EL (cell line): ENCODE measurements around the gene CDHR1.

Experiments used
- DNase-seq: peaks from one replicate; pipeline ENCODE4 v3.0.0-alpha.2; 2016

The CDHR1 gene

GRCh38 chr10:84201682-84202081 is 7.3 kb downstream of the CDHR1 start:
- DNase-seq, result no peak

- DNase-seq, result no peak
Observed at GRCh38 chr10:84202349-84202748, 8.0 kb downstream of the CDHR1 start.

GRCh38 chr10:84204122-84204521 is 9.8 kb downstream of the CDHR1 start:
- DNase-seq, result no peak

GRCh38 chr10:84204610-84205009 is 10.3 kb downstream of the CDHR1 start:
- DNase-seq, result no peak

GRCh38 chr10:84205049-84205852 is 10.9 kb downstream of the CDHR1 start:
- peak; percentile 51 for DNase-seq

- DNase-seq, result no peak
Observed at GRCh38 chr10:84205853-84206525, 11.7 kb downstream of the CDHR1 start.

- DNase-seq, result no peak
Observed at GRCh38 chr10:84208023-84208422, 13.7 kb downstream of the CDHR1 start.

GRCh38 chr10:84211566-84211965 is 17.2 kb downstream of the CDHR1 start:
- no peak for DNase-seq

- DNase-seq, result no peak
Observed at GRCh38 chr10:84212014-84212413, 17.7 kb downstream of the CDHR1 start.

- DNase-seq, result no peak
Observed at GRCh38 chr10:84213076-84213475, 18.7 kb downstream of the CDHR1 start.

GRCh38 chr10:84214046-84214572 is 19.8 kb downstream of the CDHR1 start:
- DNase-seq, result no peak

GRCh38 chr10:84214612-84215235 is 20.4 kb downstream of the CDHR1 start:
- peak; percentile 11 for DNase-seq

GRCh38 chr10:84216834-84217233 is 22.5 kb downstream of the CDHR1 start:
- DNase-seq, result no peak

GRCh38 chr10:84217746-84218145 is 23.4 kb downstream of the CDHR1 start:
- DNase-seq, result no peak

- no peak for DNase-seq
Observed at GRCh38 chr10:84221916-84222315, 27.6 kb downstream of the CDHR1 start.

GRCh38 chr10:84224411-84225028 is 30.2 kb downstream of the CDHR1 start:
- DNase-seq, result no peak

- no peak for DNase-seq
Observed at GRCh38 chr10:84225427-84226173, 31.3 kb downstream of the CDHR1 start, which contains the start of gene LRIT2. Gene LRIT2, minus strand, starts transcription at chr10:84225544. Its CDS starts 24 bp downstream, at chr10:84225520.

- DNase-seq, result no peak
Observed at GRCh38 chr10:84226616-84227015, 32.3 kb downstream of the CDHR1 start.

- no peak for DNase-seq
Observed at GRCh38 chr10:84227810-84228209, 33.5 kb downstream of the CDHR1 start.

- no peak for DNase-seq
Observed at GRCh38 chr10:84230359-84230758, 36.0 kb downstream of the CDHR1 start.

- DNase-seq, result no peak
Observed at GRCh38 chr10:84232376-84232775, 38.0 kb downstream of the CDHR1 start.

GRCh38 chr10:84233940-84234339 is 39.6 kb downstream of the CDHR1 start:
- no peak for DNase-seq
